Adipocyte (in vitro differentiated cells): ENCODE data around the gene MORN1.

Source experiments
- DNase-seq: peaks from one replicate; pipeline ENCODE4 v3.0.0-alpha.2; 2015; ENCODE audit warnings: low read depth
- H3K27me3 ChIP-seq: replicated peaks from 2 replicates; pipeline ENCODE4 v1.7.0; 2013; ENCODE audit warnings: mild to moderate bottlenecking, low read length, moderate library complexity; ENCODE audit not compliant: control insufficient read depth, insufficient read depth
- H3K36me3 ChIP-seq: 2 replicates; pipeline ENCODE4 v1.7.0; 2013; ENCODE audit warnings: low read length, mild to moderate bottlenecking, moderate library complexity; ENCODE audit not compliant: control insufficient read depth, insufficient read depth, severe bottlenecking
- H3K4me1 ChIP-seq: 2 replicates; pipeline ENCODE4 v1.7.0; 2013; ENCODE audit warnings: mild to moderate bottlenecking, low read length, moderate library complexity; ENCODE audit not compliant: control insufficient read depth, insufficient read depth
- H3K4me3 ChIP-seq: 2 replicates; pipeline ENCODE4 v1.7.0; 2013; ENCODE audit warnings: mild to moderate bottlenecking, low read length, moderate library complexity
- H3K9ac ChIP-seq: 2 replicates; pipeline ENCODE4 v1.7.0; 2013; ENCODE audit warnings: mild to moderate bottlenecking, low read length, moderate library complexity
- H3K9me3 ChIP-seq: 2 replicates; pipeline ENCODE4 v1.7.0; 2013; ENCODE audit warnings: mild to moderate bottlenecking, low read length, moderate library complexity; ENCODE audit not compliant: control insufficient read depth

MORN1 gene

DNA sequence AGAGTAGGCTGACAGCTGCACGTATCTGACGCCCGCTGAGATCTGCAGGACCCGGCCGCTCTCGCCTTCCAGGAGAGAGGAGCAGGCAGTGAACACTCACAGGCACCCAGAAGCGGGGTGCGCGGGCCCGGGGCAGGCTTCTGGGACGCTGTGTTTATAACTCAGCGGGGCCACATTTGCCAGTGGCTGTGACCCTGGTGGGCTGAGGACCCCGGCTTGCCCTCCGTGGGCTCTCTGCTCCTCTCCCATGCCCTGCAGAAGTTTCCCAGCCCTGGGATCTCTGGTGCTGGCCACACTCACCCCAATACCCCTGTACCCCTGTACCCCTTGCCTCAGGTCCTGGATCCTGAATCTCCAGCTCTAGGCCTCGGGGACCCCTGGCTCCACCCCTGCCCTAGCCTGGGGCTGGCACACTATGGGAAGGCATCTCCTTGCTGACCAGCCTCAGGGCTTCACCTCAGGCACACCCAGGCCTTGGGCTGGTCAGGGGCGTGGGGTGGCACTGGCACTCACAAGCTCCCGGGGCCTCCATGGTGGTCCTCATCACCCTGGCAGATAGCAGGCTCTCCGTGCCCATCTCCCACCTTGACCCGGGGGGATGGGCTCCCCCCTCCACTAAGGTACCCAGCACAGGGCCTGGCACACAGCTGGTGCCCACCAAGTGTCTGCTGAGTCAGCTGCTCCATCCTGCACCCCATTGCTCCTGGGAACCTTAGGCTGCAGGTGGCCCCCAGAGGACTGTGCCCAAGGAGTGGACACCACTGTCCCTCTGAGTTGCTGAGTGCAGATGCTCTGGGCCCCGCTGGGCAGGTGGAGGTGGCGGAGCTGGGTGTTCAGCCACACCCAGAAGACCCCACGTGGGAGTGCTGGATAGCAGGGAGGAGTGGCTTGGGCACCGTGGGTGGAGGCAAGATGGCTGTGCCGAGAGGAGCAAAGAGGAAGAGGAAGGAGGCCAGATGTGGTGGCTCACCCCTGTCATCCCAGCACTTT is 32.4 kb downstream of the MORN1 start:
- no peak overlapping the region for H3K9ac ChIP-seq
- H3K27me3 ChIP-seq, result no peaks in the 10 kb centered on the region
- H3K36me3 ChIP-seq, result no peaks in the 10 kb centered on the region
- no peaks in the 10 kb centered on the region for H3K4me1 ChIP-seq
- peaks cover 2% of the 10 kb centered on the region for H3K9me3 ChIP-seq
- no peak for DNase-seq
- H3K4me3 ChIP-seq, result no peak overlapping the region

DNA sequence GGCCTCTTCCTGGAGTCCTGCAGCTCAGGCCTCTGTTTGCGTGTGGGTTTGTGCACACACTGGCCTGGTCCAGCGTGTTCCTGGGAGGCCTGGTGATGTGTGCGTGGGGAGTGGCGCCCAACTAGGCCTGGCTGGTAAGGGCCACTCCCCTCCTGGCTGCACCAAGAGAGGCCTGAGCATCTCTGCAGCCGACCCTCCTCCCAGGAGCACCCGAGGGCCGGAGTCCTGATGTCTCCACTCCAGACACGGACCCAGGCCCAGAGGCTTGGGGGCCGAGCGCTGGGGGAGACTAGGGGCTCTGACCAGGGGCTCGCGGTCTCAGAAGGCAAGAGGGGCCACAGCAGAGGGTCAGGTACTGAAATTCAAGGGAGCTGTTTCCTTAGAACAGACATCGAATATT is 33.3 kb downstream of the MORN1 start:
- H3K9ac ChIP-seq, result no peak overlapping the region
- H3K4me3 ChIP-seq, result no peak overlapping the region
- H3K4me1 ChIP-seq, result peaks cover 6% of the 10 kb centered on the region
- DNase-seq, result no peak
- H3K27me3 ChIP-seq, result no peaks in the 10 kb centered on the region
- H3K9me3 ChIP-seq, result no peaks in the 10 kb centered on the region
- no peaks in the 10 kb centered on the region for H3K36me3 ChIP-seq

GRCh38 chr1:2356911-2357845 is 34.2 kb downstream of the MORN1 start:
- Histone ChIP-seq H3K36me3 (no peaks in the 10 kb centered on the region), H3K27me3 (no peaks in the 10 kb centered on the region), H3K4me3 (no peak overlapping the region), H3K9ac (no peak overlapping the region), H3K9me3 (no peaks in the 10 kb centered on the region), H3K4me1 (peaks cover 6% of the 10 kb centered on the region)
- DNase-seq, result no peak

DNA sequence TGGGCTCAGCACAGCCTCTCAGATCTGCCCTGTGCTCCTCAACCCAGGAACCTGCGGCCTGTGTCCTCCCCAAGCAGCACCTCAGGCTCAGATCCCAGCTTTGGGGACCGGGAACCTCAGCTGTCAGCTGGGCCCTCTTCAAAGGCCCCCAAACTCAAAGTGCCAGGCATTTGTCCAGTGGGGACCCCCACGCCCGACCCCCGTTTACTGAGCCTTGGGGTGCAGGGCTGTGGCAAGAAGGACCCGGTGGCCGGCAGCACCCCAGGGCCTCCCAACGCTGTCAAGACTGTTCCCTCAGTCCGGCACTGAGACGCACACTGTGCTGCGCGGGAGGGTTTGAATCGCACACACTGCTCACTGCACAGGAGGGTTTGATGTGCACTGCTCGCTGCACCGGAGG is 35.0 kb downstream of the MORN1 start:
- no peak overlapping the region for H3K9ac ChIP-seq
- DNase-seq, result no peak
- no peaks in the 10 kb centered on the region for H3K9me3 ChIP-seq

GRCh38 chr1:2355373-2356261 is 35.7 kb downstream of the MORN1 start:
- H3K27me3 ChIP-seq, result no peaks in the 10 kb centered on the region
- no peak overlapping the region for H3K4me3 ChIP-seq
- H3K9me3 ChIP-seq, result no peaks in the 10 kb centered on the region
- no peak overlapping the region for H3K9ac ChIP-seq
- no peak for DNase-seq
- no peaks in the 10 kb centered on the region for H3K36me3 ChIP-seq
- H3K4me1 ChIP-seq, result peaks cover 6% of the 10 kb centered on the region

More for the DNA sequence above, 35.0 kb downstream of the MORN1 start:
- Histone ChIP-seq H3K36me3 (no peaks in the 10 kb centered on the region), H3K4me1 (peaks cover 6% of the 10 kb centered on the region), H3K27me3 (no peaks in the 10 kb centered on the region), H3K4me3 (no peak overlapping the region)

DNA sequence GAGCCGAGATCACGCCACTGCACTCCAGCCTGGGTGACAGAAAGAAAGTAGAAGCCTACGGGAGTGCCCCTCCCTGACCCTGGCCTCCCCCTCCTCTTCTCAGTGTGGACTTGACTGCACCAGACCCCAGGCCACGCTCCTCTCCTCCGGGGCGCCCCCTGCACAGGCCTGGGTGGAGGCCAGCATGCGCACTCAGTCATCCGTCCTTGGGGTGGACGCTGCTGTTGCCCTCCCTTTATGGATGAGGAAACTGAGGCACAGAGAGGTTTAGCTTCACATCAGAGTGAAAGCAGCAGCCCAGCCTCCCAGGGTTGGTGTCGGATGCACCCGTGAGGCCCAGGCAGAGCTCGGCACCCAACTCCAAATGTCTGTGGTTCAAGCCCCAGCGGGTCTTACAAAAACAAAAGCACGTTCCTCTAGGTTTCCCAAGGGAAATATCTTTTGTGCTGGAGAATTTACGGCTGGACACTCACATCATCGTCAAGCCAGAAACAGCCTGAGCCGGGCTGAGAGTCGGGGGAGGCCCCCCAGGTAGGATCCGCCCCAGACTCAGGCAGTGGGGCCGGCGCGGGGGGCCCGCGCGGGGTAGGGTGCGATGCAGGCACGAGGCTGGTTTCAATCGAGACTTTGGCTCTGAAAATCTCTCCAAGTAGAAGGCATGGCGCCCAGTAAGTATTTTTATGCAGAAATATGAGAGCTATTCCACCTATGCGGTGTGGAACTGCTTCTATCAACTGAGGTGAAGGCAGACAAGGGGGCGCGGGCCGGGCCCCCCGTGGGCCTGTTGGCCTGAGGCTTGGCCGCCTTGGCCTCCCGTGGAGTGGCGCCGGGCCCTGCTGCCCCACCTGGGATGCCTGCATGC is 36.6 kb downstream of the MORN1 start:
- Histone ChIP-seq H3K4me3 (no peak overlapping the region), H3K27me3 (no peaks in the 10 kb centered on the region), H3K36me3 (no peaks in the 10 kb centered on the region), H3K4me1 (peaks cover 6% of the 10 kb centered on the region), H3K9ac (no peak overlapping the region), H3K9me3 (no peaks in the 10 kb centered on the region)
- peak; percentile 8 for DNase-seq

- H3K4me1 ChIP-seq, result peaks cover 6% of the 10 kb centered on the region
- no peaks in the 10 kb centered on the region for H3K36me3 ChIP-seq
- H3K9ac ChIP-seq, result no peak overlapping the region
- DNase-seq, result no peak
- H3K4me3 ChIP-seq, result no peak overlapping the region
- no peaks in the 10 kb centered on the region for H3K9me3 ChIP-seq
- H3K27me3 ChIP-seq, result no peaks in the 10 kb centered on the region
Measured at GRCh38 chr1:2353551-2354438, 37.6 kb downstream of the MORN1 start.

DNA sequence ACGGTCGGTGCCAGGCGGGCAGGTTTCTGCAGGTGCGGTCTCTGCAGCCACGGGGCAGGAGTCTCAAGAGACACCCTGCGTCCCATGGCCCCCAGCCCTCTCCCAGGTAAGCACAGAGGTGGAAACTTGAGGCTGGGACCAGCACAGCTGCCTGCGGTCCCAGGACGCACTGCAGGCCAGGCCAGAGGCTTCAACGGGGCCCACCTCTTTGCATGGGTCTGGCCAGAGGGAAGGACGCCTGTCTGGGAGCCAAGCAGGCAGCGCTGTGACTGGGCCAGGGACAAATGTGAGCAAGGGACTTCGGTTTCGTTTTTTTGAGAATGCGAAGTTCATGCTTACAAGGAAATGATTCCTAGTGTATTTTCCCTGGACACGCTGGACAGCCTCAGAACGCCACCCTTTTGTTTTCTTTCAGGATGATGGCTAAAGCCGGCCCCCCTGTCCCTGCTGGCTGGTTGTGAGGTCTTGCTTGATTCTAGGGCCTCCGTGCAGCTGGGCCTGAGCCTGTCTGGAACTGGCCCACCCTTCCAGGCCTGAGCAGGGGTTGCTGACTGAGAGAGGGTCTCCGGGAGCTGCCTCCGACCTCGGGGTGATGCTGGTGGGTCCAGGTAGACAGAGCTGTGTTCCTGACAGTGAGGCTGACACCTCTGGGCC is 38.3 kb downstream of the MORN1 start:
- H3K4me3 ChIP-seq, result no peak overlapping the region
- H3K27me3 ChIP-seq, result no peaks in the 10 kb centered on the region
- H3K36me3 ChIP-seq, result no peaks in the 10 kb centered on the region
- H3K4me1 ChIP-seq, result peaks cover 6% of the 10 kb centered on the region
- no peak for DNase-seq
- no peaks in the 10 kb centered on the region for H3K9me3 ChIP-seq
- H3K9ac ChIP-seq, result no peak overlapping the region

DNA sequence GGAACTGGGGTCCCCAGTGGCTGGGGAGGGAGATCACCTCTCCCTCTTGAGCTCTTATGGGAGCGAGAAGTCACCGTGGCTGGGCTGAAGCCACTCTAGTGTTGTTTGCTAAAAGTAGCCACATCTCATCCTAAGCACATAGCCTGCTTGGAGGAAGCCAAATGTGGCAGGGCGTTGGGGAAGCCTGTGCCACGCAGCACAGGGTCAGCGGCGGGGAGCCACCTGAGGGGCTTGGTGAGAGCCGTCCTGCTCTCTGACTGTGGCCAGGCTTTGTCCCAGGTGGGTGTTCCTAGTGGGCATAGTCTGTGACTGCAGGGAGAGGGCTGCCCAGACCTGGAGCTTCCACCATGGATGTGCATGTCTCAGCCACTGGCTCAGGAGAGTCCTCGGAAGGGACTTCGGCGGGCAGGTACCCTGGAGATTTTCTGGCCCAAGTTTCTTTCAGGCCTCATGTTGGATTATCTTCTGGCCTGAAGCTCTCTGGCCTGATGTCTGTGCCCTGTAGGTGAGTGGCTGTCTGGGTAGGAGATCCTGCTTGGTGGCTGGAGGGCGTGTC is 38.9 kb downstream of the MORN1 start:
- H3K9ac ChIP-seq, result no peak overlapping the region
- no peaks in the 10 kb centered on the region for H3K36me3 ChIP-seq
- no peaks in the 10 kb centered on the region for H3K27me3 ChIP-seq
- H3K9me3 ChIP-seq, result no peaks in the 10 kb centered on the region
- no peak overlapping the region for H3K4me3 ChIP-seq
- no peak for DNase-seq
- peaks cover 6% of the 10 kb centered on the region for H3K4me1 ChIP-seq
